HepG2 (cell line): ENCODE data around the gene MSL3B.

ENCODE experiments used
- ATAC-seq: fragments of 200-7000 bp; cut with Tn5 transposase; 3 replicates; pipeline ENCODE4 v1.9.1; 2020; ENCODE audit warnings: mild to moderate bottlenecking, moderate library complexity
- BruUV-seq: library from RNA; stranded (reverse); fragments of 400-500 nt; replicated peaks from 2 replicates; lab custom pipeline; 2021; lab: Mats Ljungman, UMichigan
- CTCF ChIA-PET: fragments of 300-600 bp; formaldehyde crosslinking; extraction: SDS; loops from one replicate; lab custom pipeline; 2021; ENCODE audit warnings: low total read pairs, inconsistent platforms, low intra/inter-chr PET ratio; lab: Yijun Ruan, JAX
- POLR2A ChIA-PET: fragments of 350-600 bp; sonication (Branson Sonifier 250); formaldehyde crosslinking; loops from one replicate; lab custom pipeline; 2020; ENCODE audit warnings: antibody characterized with exemption, inconsistent platforms; lab: Yijun Ruan, JAX
- DNase-seq: peaks from one replicate; pipeline ENCODE4 v3.0.0-alpha.2; 2015; ENCODE audit warnings: low spot score
- FAIRE-seq: peaks from 3 replicates; lab custom pipeline; 2011; peaks lifted over from hg19 to GRCh38; lab: Jason Lieb, UNC
- H2AFZ ChIP-seq: one replicate; pipeline ENCODE4 v1.6.1; 2011; ENCODE audit warnings: low read length, inconsistent platforms
- H3K27ac ChIP-seq: fragments of 300-600 bp; 3 replicates; pipeline ENCODE4 v1.8.0; 2011; ENCODE audit warnings: mixed run types, mild to moderate bottlenecking, mixed read lengths, low read length, inconsistent platforms; ENCODE audit not compliant: insufficient read depth; ENCODE audit errors: extremely low read length
- H3K27me3 ChIP-seq, 2 experiments: fragments of 200-600 bp in 1 of 2; 2 replicates in 1 of 2; 3 replicates in 1 of 2; pipeline versions ENCODE4 v1.6.0 to v1.8.0; 2011; ENCODE audit warnings: low read length in 2 of 2, mild to moderate bottlenecking in 2 of 2, moderate library complexity in 2 of 2, inconsistent platforms in 1 of 2; ENCODE audit not compliant: insufficient read depth in 2 of 2, control insufficient read depth in 1 of 2
- H3K36me3 ChIP-seq, 2 experiments: fragments of 200-600 bp in 1 of 2; replicated peaks in 1 of 2; 2 replicates in 1 of 2; 3 replicates in 1 of 2; pipeline versions ENCODE4 v1.5.1 to v1.8.0; 2011; ENCODE audit warnings: low read length in 2 of 2, inconsistent platforms in 1 of 2; ENCODE audit not compliant: insufficient read depth in 2 of 2, control insufficient read depth in 1 of 2
- H3K4me1 ChIP-seq: 2 replicates; pipeline ENCODE4 v1.5.1; 2012; ENCODE audit warnings: low read length, inconsistent platforms; ENCODE audit not compliant: insufficient read depth
- H3K4me2 ChIP-seq: 2 replicates; pipeline ENCODE4 v1.6.0; 2011; ENCODE audit warnings: low read depth, low read length, inconsistent platforms
- H3K4me3 ChIP-seq, 3 experiments: fragments of 200-600 bp in 1 of 3; sonication (generic), shearing (Covaris generic) in 1 of 3; replicated peaks in 1 of 3; 2 replicates each; pipeline ENCODE4 v1.5.1; 2011 to 2016; ENCODE audit warnings: low read length in 3 of 3, inconsistent platforms in 2 of 3, low read depth in 2 of 3, mild to moderate bottlenecking in 2 of 3, control low read depth in 1 of 3, mixed read lengths in 1 of 3; ENCODE audit not compliant: insufficient read depth in 1 of 3
- H3K79me2 ChIP-seq: one replicate; pipeline ENCODE4 v1.6.1; 2011; ENCODE audit warnings: low read length, inconsistent platforms; ENCODE audit not compliant: insufficient read depth
- H3K9ac ChIP-seq: 2 replicates; pipeline ENCODE4 v1.6.0; 2011; ENCODE audit warnings: mild to moderate bottlenecking, low read depth, low read length, inconsistent platforms; ENCODE audit not compliant: insufficient read depth
- H3K9me3 ChIP-seq: 2 replicates; pipeline ENCODE4 v1.5.1; 2012; ENCODE audit warnings: mild to moderate bottlenecking, low read length
- H4K20me1 ChIP-seq: 2 replicates; pipeline ENCODE4 v1.6.0; 2011; ENCODE audit warnings: inconsistent platforms, mild to moderate bottlenecking, low read length, moderate library complexity; ENCODE audit not compliant: insufficient read depth
- ATRX ChIP-seq: sonication (generic); formaldehyde crosslinking; IDR thresholded peaks from 2 replicates; pipeline ENCODE4 v1.4.0; 2020; ENCODE audit warnings: missing genetic modification reagents, borderline replicate concordance
- BRCA1 ChIP-seq: sonication (generic); formaldehyde crosslinking; IDR thresholded peaks from 2 replicates; pipeline ENCODE4 v1.4.0; 2020; ENCODE audit warnings: missing genetic modification reagents
- CHCHD3 ChIP-seq: sonication (generic); formaldehyde crosslinking; IDR thresholded peaks from 2 replicates; pipeline ENCODE4 v1.8.0; 2022; ENCODE audit warnings: mild to moderate bottlenecking, missing genetic modification reagents, moderate library complexity
- CHD2 ChIP-seq: IDR thresholded peaks from 2 replicates; pipeline ENCODE4 v1.6.1; 2011; ENCODE audit warnings: low read depth, low read length, improper control_type of control experiment
- HMGA1 ChIP-seq: sonication (generic); formaldehyde crosslinking; conservative IDR thresholded peaks from 2 replicates; pipeline ENCODE4 v1.4.0; 2020; ENCODE audit warnings: missing genetic modification reagents
- ISL2 ChIP-seq: sonication (generic); formaldehyde crosslinking; IDR thresholded peaks from 2 replicates; pipeline ENCODE4 v1.5.0; 2020; ENCODE audit warnings: missing genetic modification reagents
- KDM2A ChIP-seq: sonication (generic); formaldehyde crosslinking; IDR thresholded peaks from 2 replicates; pipeline ENCODE4 v1.4.0; 2020; ENCODE audit warnings: low read depth, missing genetic modification reagents, borderline replicate concordance
- MEIS1 ChIP-seq: sonication (generic); formaldehyde crosslinking; IDR thresholded peaks from 2 replicates; pipeline ENCODE4 v1.9.0; 2021; ENCODE audit warnings: mild to moderate bottlenecking, missing genetic modification reagents, moderate library complexity, borderline replicate concordance
- MIXL1 ChIP-seq: IDR thresholded peaks from 2 replicates; pipeline ENCODE4 v1.6.1; 2016
- MTF1 ChIP-seq: sonication (generic); formaldehyde crosslinking; IDR thresholded peaks from 2 replicates; pipeline ENCODE4 v1.5.0; 2020; ENCODE audit warnings: missing genetic modification reagents
- NFKB2 ChIP-seq: sonication (generic); formaldehyde crosslinking; IDR thresholded peaks from 2 replicates; pipeline ENCODE4 v1.4.0; 2020; ENCODE audit warnings: missing genetic modification reagents, borderline replicate concordance
- NR1H2 ChIP-seq: sonication (generic); formaldehyde crosslinking; IDR thresholded peaks from 2 replicates; pipeline ENCODE4 v1.8.1; 2022; ENCODE audit warnings: low read depth, missing genetic modification reagents, borderline replicate concordance
- SRY ChIP-seq: sonication (generic); formaldehyde crosslinking; IDR thresholded peaks from 2 replicates; pipeline ENCODE4 v1.8.0; 2022; ENCODE audit warnings: mild to moderate bottlenecking, missing genetic modification reagents
- U2AF2 ChIP-seq: fragments of 200-400 bp; formaldehyde crosslinking; IDR thresholded peaks from 2 replicates; pipeline ENCODE4 v1.6.1; 2017; ENCODE audit warnings: low read depth, mild to moderate bottlenecking, low read length
- ZNF207 ChIP-seq: fragments of 450-650 bp; IDR thresholded peaks from 2 replicates; pipeline ENCODE4 v1.6.1; 2016; ENCODE audit warnings: antibody characterized with exemption, borderline replicate concordance
- ZNF773 ChIP-seq: sonication (generic); formaldehyde crosslinking; IDR thresholded peaks from 2 replicates; pipeline ENCODE4 v1.4.0; 2020; ENCODE audit warnings: missing genetic modification reagents, borderline replicate concordance
- WGBS: methylation state at CpG from one replicate; pipeline ENCODE4 v1.1.6; 2017; ENCODE audit warnings: low lambda C conversion rate; 5-methylcytosine and 5-hydroxymethylcytosine counted together
- in situ Hi-C: cut with HindIII; loops from 2 replicates; pipeline ENCODE4 v1.10.0; 2017; ENCODE audit warnings: low pct_unique_long_range_greater_than_20kb; ENCODE audit not compliant: extremely low pct_ligation_motif_present
- intact Hi-C: fragments of 100-400 bp; cut with micrococcal nuclease; formaldehyde crosslinking; loops from one replicate; pipeline ENCODE4 v1.10.0; 2022; ENCODE audit not compliant: unreplicated experiment
- TF ChIP-seq, protein P1 (sequence below): sonication (generic); formaldehyde crosslinking; IDR thresholded peaks from 2 replicates; pipeline ENCODE4 v1.5.1; 2020; ENCODE audit warnings: mild to moderate bottlenecking, missing genetic modification reagents, moderate library complexity
- TF ChIP-seq, protein P2 (sequence below): sonication (generic); formaldehyde crosslinking; IDR thresholded peaks from 2 replicates; pipeline ENCODE4 v1.4.0; 2020; ENCODE audit warnings: mild to moderate bottlenecking, missing genetic modification reagents

The MSL3B gene

DNA sequence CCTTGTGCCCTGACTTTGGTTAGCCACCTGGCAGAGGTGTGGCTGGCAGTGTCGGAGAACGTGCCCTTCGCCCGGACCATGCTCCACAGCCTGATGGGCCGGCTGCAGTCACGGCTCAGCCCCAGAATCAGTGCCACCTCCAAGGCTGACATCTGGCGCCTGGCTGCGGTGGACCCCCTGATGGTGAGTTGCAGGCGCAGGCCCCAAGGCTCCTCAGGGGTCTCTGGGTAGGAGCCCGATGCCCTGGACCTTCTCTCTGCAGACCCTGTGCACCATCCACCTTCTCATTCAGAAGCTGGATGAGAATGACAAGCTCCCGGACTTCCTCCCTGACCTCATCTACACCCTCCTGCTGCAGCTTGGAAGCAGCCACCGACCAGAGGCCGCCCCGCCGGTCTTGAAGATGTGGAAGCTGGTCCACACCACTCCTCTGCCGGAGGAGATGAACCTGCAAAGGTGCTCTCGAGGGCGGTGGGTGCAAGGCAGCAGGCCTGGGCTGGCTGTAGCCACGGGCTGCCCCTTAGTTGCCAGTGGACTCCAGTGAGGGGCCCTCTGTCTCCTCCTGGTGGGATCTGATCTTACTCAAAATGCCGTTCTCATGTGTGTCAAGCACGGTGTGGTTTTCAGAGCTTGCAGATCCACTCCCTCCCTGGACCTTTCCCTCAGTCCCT is 46.0 kb downstream of the MSL3B start:
- no peak for TF ChIP-seq KDM2A
- no peak for TF ChIP-seq ZNF207
- no peak for TF ChIP-seq MTF1
- no peak for TF ChIP-seq CHCHD3 (CRISPR knock-in tag)
- no peak for TF ChIP-seq MIXL1 (CRISPR knock-in tag)
- TF ChIP-seq ZNF773 (CRISPR knock-in tag) = no peak
- TF ChIP-seq MEIS1 = no peak
- no peak for TF ChIP-seq CHD2
- TF ChIP-seq NR1H2 = no peak
- no peak for TF ChIP-seq U2AF2
- TF ChIP-seq, protein P1, sequence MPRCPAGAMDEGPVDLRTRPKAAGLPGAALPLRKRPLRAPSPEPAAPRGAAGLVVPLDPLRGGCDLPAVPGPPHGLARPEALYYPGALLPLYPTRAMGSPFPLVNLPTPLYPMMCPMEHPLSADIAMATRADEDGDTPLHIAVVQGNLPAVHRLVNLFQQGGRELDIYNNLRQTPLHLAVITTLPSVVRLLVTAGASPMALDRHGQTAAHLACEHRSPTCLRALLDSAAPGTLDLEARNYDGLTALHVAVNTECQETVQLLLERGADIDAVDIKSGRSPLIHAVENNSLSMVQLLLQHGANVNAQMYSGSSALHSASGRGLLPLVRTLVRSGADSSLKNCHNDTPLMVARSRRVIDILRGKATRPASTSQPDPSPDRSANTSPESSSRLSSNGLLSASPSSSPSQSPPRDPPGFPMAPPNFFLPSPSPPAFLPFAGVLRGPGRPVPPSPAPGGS (CRISPR knock-in tag) = no peak
- TF ChIP-seq HMGA1 (CRISPR knock-in tag) = no peak
- no peak for TF ChIP-seq BRCA1 (CRISPR knock-in tag)
- TF ChIP-seq NFKB2 (CRISPR knock-in tag) = no peak
- no peak for TF ChIP-seq SRY (CRISPR knock-in tag)
- TF ChIP-seq ATRX (CRISPR knock-in tag) = no peak
- no peak for TF ChIP-seq ISL2 (CRISPR knock-in tag)
- TF ChIP-seq, protein P2, sequence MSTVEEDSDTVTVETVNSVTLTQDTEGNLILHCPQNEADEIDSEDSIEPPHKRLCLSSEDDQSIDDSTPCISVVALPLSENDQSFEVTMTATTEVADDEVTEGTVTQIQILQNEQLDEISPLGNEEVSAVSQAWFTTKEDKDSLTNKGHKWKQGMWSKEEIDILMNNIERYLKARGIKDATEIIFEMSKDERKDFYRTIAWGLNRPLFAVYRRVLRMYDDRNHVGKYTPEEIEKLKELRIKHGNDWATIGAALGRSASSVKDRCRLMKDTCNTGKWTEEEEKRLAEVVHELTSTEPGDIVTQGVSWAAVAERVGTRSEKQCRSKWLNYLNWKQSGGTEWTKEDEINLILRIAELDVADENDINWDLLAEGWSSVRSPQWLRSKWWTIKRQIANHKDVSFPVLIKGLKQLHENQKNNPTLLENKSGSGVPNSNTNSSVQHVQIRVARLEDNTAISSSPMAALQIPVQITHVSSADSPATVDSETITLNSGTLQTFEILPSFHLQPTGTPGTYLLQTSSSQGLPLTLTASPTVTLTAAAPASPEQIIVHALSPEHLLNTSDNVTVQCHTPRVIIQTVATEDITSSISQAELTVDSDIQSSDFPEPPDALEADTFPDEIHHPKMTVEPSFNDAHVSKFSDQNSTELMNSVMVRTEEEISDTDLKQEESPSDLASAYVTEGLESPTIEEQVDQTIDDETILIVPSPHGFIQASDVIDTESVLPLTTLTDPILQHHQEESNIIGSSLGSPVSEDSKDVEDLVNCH (CRISPR knock-in tag) = no peak
- Histone ChIP-seq H4K20me1 (no peaks in the 10 kb centered on the region), H3K9ac (no peak overlapping the region), H3K27ac (no peak overlapping the region), H3K36me3 (no peaks in the 10 kb centered on the region), H2AFZ (no peak overlapping the region), H3K9me3 (no peaks in the 10 kb centered on the region), H3K79me2 (no peaks in the 10 kb centered on the region), H3K4me1 (peaks cover 16% of the 10 kb centered on the region), H3K4me2 (no peak overlapping the region), H3K27me3 (peaks cover 8 to 27% of the 10 kb centered on the region in 2 experiments), H3K4me3 (no peak overlapping the region)
- ChIA-PET CTCF (no interaction called here), POLR2A (no interaction called here)
- DNase-seq = no peak
- in situ Hi-C loops = no loop called here
- WGBS = 74% methylated on average over 13 of the region's 21 CpGs
- FAIRE-seq = no peak
- intact Hi-C loops = no loop called here
- peak; percentile 4; the same call in 1 of the 3 replicates for ATAC-seq
- BruUV-seq = no TSS peak
